ENCODE data around the gene MED16. TPM values are rescaled to one million over a fixed set of nuclear protein-coding genes. Genes with fewer than 3 reads are reported as not detected.

MED16 gene
- total RNA-seq, 1 experiment from 2014 or later, result 25.9 TPM

DNA sequence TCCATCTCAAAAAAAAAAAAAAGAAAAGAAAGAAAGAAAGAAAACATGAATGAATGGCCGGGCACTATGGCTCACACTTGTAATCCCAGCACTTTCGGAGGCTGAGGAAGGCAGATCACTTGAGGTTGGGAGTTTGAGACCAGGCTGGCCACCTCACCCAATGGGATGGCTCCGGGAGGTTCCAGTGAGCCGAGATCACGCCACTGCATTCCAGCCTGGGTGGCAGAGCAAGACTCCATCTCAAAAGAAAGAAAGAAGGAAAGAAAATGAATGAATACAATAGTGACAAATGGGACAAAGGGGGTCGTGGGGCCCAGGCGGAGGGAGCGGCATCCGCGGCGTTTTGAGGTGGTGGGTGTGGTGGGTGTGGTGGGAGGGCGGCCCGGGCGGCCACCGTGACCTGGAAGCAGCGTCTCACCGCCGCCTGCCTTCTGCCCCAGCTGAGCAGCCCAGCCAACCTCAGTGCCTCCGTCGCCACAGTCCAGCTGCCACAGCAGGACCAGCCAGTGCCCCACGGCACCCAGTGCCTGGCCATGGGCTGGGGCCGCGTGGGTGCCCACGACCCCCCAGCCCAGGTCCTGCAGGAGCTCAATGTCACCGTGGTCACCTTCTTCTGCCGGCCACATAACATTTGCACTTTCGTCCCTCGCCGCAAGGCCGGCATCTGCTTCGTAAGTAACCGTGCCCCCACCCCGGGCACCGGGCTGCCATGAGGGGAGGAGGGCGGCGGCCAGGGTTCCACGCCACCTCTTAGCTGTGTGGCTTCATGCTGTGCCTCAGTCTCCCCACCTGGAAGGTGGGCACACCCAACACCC lies 47.1 kb downstream of the MED16 start:
- peaks cover 23% of the 10 kb centered on the region for H3K27me3 ChIP-seq (ENCODE audit: low read length)
- no TSS peak for BruUV-seq (replicated peaks)

DNA sequence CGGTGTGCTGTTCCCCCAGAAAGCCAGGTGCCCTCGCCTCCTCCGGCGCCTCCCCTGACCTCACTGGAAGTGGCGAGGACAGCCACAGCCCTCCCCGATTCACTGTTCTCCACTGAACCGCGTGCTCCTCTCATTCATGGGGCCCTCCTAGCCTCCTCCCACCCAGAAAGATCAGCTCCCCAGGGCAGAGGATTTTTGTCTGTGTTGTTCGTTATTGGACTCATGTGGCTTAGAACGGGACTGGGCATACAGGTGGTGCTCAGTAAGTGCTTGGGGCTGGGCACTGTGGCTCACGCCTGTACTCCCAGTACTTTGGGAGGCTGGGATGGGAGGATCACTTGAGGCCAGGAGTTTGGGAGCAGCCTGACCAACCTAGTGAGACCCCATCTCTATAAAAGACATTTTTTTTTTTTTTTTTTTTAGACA lies 48.4 kb downstream of the MED16 start:
- H3K4me1 ChIP-seq (ENCODE audit: insufficient read depth, low read length), result peaks cover 4% of the 10 kb centered on the region; the same call in 1 of the 2 replicates
- no peaks in the 10 kb centered on the region for H3F3A ChIP-seq (ENCODE audit: low read length, unreplicated experiment)
- ATAC-seq, result no peak
- no peak overlapping the region for H3K9ac ChIP-seq (ENCODE audit: low read length)
- H4K20me1 ChIP-seq (ENCODE audit: low read length), result no peaks in the 10 kb centered on the region
- no peak overlapping the region for H3K4me2 ChIP-seq (ENCODE audit: low read length)
- intact Hi-C loops (cut with micrococcal nuclease), result no loop called here
- BruUV-seq (replicated peaks), result no TSS peak
- no peaks in the 10 kb centered on the region for H3K79me2 ChIP-seq (ENCODE audit: low read length)
- TF ChIP-seq, protein P1, sequence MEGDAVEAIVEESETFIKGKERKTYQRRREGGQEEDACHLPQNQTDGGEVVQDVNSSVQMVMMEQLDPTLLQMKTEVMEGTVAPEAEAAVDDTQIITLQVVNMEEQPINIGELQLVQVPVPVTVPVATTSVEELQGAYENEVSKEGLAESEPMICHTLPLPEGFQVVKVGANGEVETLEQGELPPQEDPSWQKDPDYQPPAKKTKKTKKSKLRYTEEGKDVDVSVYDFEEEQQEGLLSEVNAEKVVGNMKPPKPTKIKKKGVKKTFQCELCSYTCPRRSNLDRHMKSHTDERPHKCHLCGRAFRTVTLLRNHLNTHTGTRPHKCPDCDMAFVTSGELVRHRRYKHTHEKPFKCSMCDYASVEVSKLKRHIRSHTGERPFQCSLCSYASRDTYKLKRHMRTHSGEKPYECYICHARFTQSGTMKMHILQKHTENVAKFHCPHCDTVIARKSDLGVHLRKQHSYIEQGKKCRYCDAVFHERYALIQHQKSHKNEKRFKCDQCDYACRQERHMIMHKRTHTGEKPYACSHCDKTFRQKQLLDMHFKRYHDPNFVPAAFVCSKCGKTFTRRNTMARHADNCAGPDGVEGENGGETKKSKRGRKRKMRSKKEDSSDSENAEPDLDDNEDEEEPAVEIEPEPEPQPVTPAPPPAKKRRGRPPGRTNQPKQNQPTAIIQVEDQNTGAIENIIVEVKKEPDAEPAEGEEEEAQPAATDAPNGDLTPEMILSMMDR (conservative IDR thresholded peaks at IDR 0.05; ENCODE audit: low read depth, low read length), result no peak
- no peak for TF ChIP-seq EZH2phosphoT487 (IDR thresholded peaks at IDR 0.05; ENCODE audit: borderline replicate concordance, low read length)
- TF ChIP-seq EZH2 (IDR thresholded peaks at IDR 0.05; ENCODE audit: low read length, unreplicated experiment), result no peak
- no peak overlapping the region for H2AFZ ChIP-seq (ENCODE audit: low read length)
- CTCF ChIA-PET, result no interaction called here
- no peak overlapping the region for H3K27ac ChIP-seq (ENCODE audit: low read length)
- DNase-seq, result no peak
- no peaks in the 10 kb centered on the region for H3K36me3 ChIP-seq (ENCODE audit: low read depth, low read length)
- POLR2A ChIA-PET (ENCODE audit: unreplicated experiment), result no interaction called here
- peaks cover 23% of the 10 kb centered on the region for H3K27me3 ChIP-seq (ENCODE audit: low read length)
- H3K4me3 ChIP-seq (ENCODE audit: low read length), result no peak overlapping the region
- H3K9me3 ChIP-seq (ENCODE audit: low read length), result no peaks in the 10 kb centered on the region
- H3K9me2 ChIP-seq (replicated peaks; ENCODE audit: low read length), result no peaks in the 10 kb centered on the region

More for the DNA sequence above, 47.1 kb downstream of the MED16 start:
- H3K79me2 ChIP-seq (ENCODE audit: low read length), result no peaks in the 10 kb centered on the region
- no peak overlapping the region for H3K9ac ChIP-seq (ENCODE audit: low read length)
- CTCF ChIA-PET, result no interaction called here
- ATAC-seq (no peak), DNase-seq (no peak)
- H3K4me3 ChIP-seq (ENCODE audit: low read length), result no peak overlapping the region
- TF ChIP-seq EZH2 (IDR thresholded peaks at IDR 0.05; ENCODE audit: low read length, unreplicated experiment), result no peak
- TF ChIP-seq EZH2phosphoT487 (IDR thresholded peaks at IDR 0.05; ENCODE audit: borderline replicate concordance, low read length), result no peak
- TF ChIP-seq, protein P1 (conservative IDR thresholded peaks at IDR 0.05; ENCODE audit: low read depth, low read length), result no peak
- intact Hi-C loops (cut with micrococcal nuclease), result no loop called here
- no peaks in the 10 kb centered on the region for H3F3A ChIP-seq (ENCODE audit: low read length, unreplicated experiment)
- no peak overlapping the region for H2AFZ ChIP-seq (ENCODE audit: low read length)
- H3K9me3 ChIP-seq (ENCODE audit: low read length), result no peaks in the 10 kb centered on the region
- no peaks in the 10 kb centered on the region for H3K9me2 ChIP-seq (replicated peaks; ENCODE audit: low read length)
- no peak overlapping the region for H3K27ac ChIP-seq (ENCODE audit: low read length)
- no peaks in the 10 kb centered on the region for H3K36me3 ChIP-seq (ENCODE audit: low read depth, low read length)
- no peaks in the 10 kb centered on the region for H4K20me1 ChIP-seq (ENCODE audit: low read length)
- no peak overlapping the region for H3K4me2 ChIP-seq (ENCODE audit: low read length)
- POLR2A ChIA-PET (ENCODE audit: unreplicated experiment), result no interaction called here
- peaks cover 4% of the 10 kb centered on the region; the same call in 1 of the 2 replicates for H3K4me1 ChIP-seq (ENCODE audit: insufficient read depth, low read length)
